ENCODE measurements around the gene NEURL2.

- TF ChIP-seq CTCF (IDR thresholded peaks at IDR 0.05), result no peak
- no peak for TF ChIP-seq POLR2A (IDR thresholded peaks at IDR 0.05)
Measured at GRCh38 chr20:45887346-45887715, 3.7 kb downstream of the NEURL2 start, which contains the start of gene SPATA25.

Measured in lower leg skin (tissue), 3 donors.